ENCODE measurements around the gene CFAP77. TPM values are rescaled to one million over a fixed set of nuclear protein-coding genes. Genes with fewer than 3 reads are reported as not detected.

Gene CFAP77
- total and polyA plus RNA-seq, 7 donors, result not detected

DNA sequence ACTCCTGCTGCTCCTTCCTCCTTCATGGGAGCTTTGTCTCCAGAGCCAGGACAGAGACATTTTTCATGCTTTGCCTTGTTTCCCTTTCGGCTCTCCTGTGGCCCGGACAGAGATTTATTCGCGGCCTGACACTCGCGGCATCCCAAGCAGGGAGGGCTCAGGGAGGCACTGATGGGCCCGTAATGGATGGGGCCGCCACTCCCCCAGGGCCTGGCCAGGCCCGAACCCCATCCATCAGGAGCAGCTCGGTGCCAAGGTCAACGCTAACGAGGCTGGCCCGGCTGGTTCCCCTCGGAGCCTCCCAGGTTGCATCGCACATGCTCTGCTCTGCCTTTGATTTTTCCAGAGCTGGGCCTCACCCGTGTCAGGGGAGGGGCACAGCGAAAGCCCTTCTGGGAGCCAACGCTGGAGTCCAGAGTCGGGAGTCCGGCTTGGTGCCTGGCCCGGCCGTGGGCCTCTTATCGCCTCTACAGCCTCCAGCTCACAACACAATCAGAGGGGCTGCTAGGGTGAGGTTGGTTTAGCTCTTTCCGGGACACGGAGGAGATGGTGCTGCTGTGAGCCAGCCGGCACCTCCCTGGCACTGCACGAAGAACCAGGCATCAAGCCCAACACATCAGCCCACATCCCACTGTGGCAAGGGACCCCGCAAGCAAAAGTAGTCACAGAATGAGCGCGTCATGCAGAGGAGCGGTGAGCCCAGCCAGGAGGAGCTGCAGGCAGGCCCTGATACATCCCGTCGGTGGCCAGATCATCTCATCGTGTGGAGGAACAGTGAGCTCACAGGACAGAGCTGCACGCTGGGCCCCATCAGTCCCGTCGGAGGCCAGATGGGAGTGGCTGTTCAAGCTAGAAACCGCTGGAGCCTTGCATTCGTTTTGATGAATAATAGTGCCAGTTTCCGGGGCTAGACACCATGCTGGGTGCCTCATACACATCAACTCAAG is 100.2 kb downstream of the CFAP77 start:
- no peak for DNase-seq
- 69 to 74% methylated on average over 40 of the region's 40 CpGs for WGBS, 2 donors
- H3K27ac ChIP-seq, result no peak overlapping the region
- no peaks in the 10 kb centered on the region for H3K36me3 ChIP-seq
- no peak overlapping the region for H3K4me3 ChIP-seq
- TF ChIP-seq EP300 (IDR thresholded peaks at IDR 0.05), result no peak
- no peak for TF ChIP-seq POLR2A (IDR thresholded peaks at IDR 0.05)
- TF ChIP-seq, protein P1, sequence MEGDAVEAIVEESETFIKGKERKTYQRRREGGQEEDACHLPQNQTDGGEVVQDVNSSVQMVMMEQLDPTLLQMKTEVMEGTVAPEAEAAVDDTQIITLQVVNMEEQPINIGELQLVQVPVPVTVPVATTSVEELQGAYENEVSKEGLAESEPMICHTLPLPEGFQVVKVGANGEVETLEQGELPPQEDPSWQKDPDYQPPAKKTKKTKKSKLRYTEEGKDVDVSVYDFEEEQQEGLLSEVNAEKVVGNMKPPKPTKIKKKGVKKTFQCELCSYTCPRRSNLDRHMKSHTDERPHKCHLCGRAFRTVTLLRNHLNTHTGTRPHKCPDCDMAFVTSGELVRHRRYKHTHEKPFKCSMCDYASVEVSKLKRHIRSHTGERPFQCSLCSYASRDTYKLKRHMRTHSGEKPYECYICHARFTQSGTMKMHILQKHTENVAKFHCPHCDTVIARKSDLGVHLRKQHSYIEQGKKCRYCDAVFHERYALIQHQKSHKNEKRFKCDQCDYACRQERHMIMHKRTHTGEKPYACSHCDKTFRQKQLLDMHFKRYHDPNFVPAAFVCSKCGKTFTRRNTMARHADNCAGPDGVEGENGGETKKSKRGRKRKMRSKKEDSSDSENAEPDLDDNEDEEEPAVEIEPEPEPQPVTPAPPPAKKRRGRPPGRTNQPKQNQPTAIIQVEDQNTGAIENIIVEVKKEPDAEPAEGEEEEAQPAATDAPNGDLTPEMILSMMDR (IDR thresholded peaks at IDR 0.05), result no peak
- no peak for TF ChIP-seq POLR2AphosphoS5 (IDR thresholded peaks at IDR 0.05)
- intact Hi-C loops (cut with DNase I), result loop anchor here (5.0 kb wide), 1 partner anchor 287 kb away; no protein-coding TSS in a partner anchor
- H3K27me3 ChIP-seq, result peaks cover 0 to 63% (median 25%) of the 10 kb centered on the region in 3 donors
- H3K9me3 ChIP-seq, result no peaks in the 10 kb centered on the region
- H3K4me1 ChIP-seq, result no peaks in the 10 kb centered on the region

DNA sequence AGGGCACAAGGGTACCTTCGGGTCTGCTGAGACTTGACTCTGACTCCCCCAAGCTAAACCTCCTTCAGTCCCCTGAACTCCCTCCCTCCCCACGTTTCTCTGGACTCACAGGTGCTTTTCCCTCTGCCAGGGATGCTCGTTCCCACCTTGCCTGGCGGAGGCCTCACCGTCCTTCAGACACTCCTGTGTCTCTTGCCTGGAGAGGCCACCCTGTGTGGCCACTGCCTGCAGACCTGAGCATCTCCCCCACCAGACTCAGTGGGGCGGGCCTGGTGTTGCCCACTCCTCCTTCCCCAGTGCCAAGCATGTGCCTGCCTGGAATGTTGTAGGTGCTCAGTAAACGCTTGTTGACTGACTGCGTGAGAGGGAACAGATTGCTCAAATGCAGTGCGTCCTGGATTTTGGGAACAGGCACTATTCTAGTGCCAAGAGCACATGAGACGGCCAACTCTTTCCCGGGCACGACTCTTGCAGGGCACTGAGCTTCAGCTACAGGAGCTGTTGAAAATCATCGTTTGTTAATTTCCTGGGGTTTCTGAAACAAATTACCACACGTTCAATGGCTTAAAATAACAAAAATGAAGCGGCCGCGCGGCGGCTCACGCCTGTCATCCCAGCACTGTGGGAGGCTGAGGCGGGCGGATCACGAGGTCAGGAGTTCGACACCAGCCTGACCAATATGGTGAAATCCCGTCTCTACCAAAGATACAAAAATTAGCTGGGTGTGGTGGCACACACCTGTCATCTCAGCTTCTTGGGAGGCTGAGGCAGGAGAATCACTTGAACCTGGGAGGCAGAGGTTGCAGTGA is 101.4 kb downstream of the CFAP77 start:
- no peaks in the 10 kb centered on the region for H3K9me3 ChIP-seq
- DNase-seq, result no peak
- no peaks in the 10 kb centered on the region for H3K36me3 ChIP-seq
- peaks cover 0 to 51% (median 19%) of the 10 kb centered on the region in 3 donors for H3K27me3 ChIP-seq
- H3K27ac ChIP-seq, result no peak overlapping the region
- 82 to 88% methylated on average over 25 of the region's 25 CpGs for WGBS, 2 donors
- no peaks in the 10 kb centered on the region for H3K4me1 ChIP-seq
- no peak for TF ChIP-seq POLR2AphosphoS5 (IDR thresholded peaks at IDR 0.05)
- TF ChIP-seq, protein P1 (IDR thresholded peaks at IDR 0.05), result no peak
- TF ChIP-seq POLR2A (IDR thresholded peaks at IDR 0.05), result no peak
- TF ChIP-seq EP300 (IDR thresholded peaks at IDR 0.05), result no peak
- no peak overlapping the region for H3K4me3 ChIP-seq
- intact Hi-C loops (cut with DNase I), result no loop called here

DNA sequence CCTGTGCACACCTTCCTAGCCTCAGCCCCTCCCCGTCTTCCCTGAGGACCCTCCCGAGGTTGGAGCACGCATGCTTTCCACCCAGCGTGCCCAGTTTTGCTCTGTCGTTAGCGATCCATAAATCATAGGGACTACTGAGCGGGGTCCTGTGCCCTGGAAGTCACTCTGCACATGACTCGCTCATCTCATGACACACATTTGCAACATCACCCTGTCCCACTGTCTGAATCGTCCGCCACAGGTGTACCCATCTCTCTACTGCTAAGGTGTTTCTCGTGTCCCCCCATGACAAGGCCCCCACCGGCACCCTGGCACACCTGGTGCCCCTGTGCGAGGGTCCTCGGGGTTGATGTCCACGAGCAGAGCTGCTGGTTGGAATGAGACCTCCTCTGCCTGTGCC is 103.4 kb downstream of the CFAP77 start:
- Histone ChIP-seq H3K9me3 (no peaks in the 10 kb centered on the region), H3K4me1 (no peaks in the 10 kb centered on the region), H3K27ac (no peak overlapping the region), H3K4me3 (no peak overlapping the region), H3K36me3 (no peaks in the 10 kb centered on the region), H3K27me3 (peaks cover 0 to 48% (median 19%) of the 10 kb centered on the region in 3 donors)
- WGBS, 2 donors, result 85 to 86% methylated on average over 15 of the region's 15 CpGs
- intact Hi-C loops (cut with DNase I), result no loop called here
- no peak for DNase-seq
- TF ChIP-seq POLR2AphosphoS5 (IDR thresholded peaks at IDR 0.05), result no peak
- TF ChIP-seq, protein P1 (IDR thresholded peaks at IDR 0.05), result no peak

DNA sequence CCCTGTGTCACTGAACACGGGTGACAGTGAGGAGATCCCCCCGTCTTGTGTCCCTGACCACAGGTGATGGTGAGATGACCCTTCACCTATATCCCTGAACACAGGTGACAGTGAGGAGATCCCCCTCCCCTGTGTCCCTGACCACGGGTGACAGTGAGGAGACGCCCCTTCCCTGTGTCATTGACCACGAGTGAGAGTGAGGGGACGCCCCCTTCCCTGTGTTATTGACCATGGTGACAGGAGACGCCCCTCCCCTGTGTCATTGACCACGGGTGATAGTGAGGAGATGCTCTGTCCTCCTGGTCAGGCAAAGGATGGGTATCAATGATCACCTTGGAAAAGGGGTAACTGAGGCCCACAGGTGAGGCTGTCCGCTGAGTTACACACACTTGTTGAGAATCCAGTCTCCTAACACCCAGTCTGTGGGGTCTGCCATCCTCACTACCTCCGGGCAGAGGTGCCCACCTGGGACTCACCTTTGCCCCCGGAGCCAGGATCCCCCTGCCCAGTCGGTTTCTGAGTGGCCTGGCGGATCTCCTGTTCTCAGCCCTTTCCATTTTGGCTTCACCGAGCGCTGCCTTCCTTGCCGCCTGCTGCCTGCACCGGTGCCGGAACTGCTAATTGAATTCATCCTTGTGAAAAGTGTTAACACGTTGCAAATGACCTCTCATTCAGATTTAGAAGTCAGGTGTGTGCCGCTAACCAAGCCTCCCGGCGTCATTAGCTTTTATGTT is 104.2 kb downstream of the CFAP77 start:
- intact Hi-C loops (cut with DNase I), result no loop called here
- 60 to 64% methylated on average over 22 of the region's 22 CpGs for WGBS, 2 donors
- H3K4me3 ChIP-seq, result no peak overlapping the region
- no peak for DNase-seq
- no peak overlapping the region for H3K27ac ChIP-seq
- H3K27me3 ChIP-seq, result peaks cover 0 to 43% (median 18%) of the 10 kb centered on the region in 3 donors
- no peaks in the 10 kb centered on the region for H3K4me1 ChIP-seq
- TF ChIP-seq, protein P1 (IDR thresholded peaks at IDR 0.05), result no peak
- TF ChIP-seq EP300 (IDR thresholded peaks at IDR 0.05) (no peak), POLR2AphosphoS5 (IDR thresholded peaks at IDR 0.05) (no peak), POLR2A (IDR thresholded peaks at IDR 0.05) (no peak)
- H3K36me3 ChIP-seq, result no peaks in the 10 kb centered on the region
- no peaks in the 10 kb centered on the region for H3K9me3 ChIP-seq

Measured in sigmoid colon (tissue), 7 donors.